ENCODE measurements around the gene CD82.
"Not testable (repeated sequence)": the region's sequence is repeated elsewhere in the genome, so short reads cannot be mapped to it uniquely, and the experiment has no call there.

CD82 gene

GRCh38 chr11:44638032-44638431, 72.6 kb downstream of the CD82 start:
- peaks cover 20% of the 10 kb centered on the region for H3K27me3 Mint-ChIP-seq
- DNase-seq, result no peak
- no peak overlapping the region for H3K27ac Mint-ChIP-seq
- H3K9me3 Mint-ChIP-seq, result peaks cover 12% of the 10 kb centered on the region
- no peak overlapping the region for H3K4me3 Mint-ChIP-seq
- H3K4me1 Mint-ChIP-seq (ENCODE audit: low read depth), result peaks cover 5% of the 10 kb centered on the region
- peaks cover under 1% of the 10 kb centered on the region for H3K36me3 Mint-ChIP-seq (ENCODE audit: low read depth)

- Mint-ChIP-seq H3K27ac (no peak overlapping the region), H3K27me3 (peaks cover 19% of the 10 kb centered on the region), H3K4me1 (ENCODE audit: low read depth) (peaks cover 5% of the 10 kb centered on the region), H3K9me3 (peaks cover 21% of the 10 kb centered on the region), H3K4me3 (no peak overlapping the region), H3K36me3 (ENCODE audit: low read depth) (peaks cover 2% of the 10 kb centered on the region)
- DNase-seq, result no peak
Observed at GRCh38 chr11:44643217-44643616, 77.8 kb downstream of the CD82 start.

- H3K36me3 Mint-ChIP-seq (ENCODE audit: low read depth), result peaks cover 2% of the 10 kb centered on the region
- peaks cover 21% of the 10 kb centered on the region for H3K9me3 Mint-ChIP-seq
- peaks cover 5% of the 10 kb centered on the region for H3K4me1 Mint-ChIP-seq (ENCODE audit: low read depth)
- no peak overlapping the region for H3K27ac Mint-ChIP-seq
- no peak for DNase-seq
- no peak overlapping the region for H3K4me3 Mint-ChIP-seq
- peaks cover 23% of the 10 kb centered on the region for H3K27me3 Mint-ChIP-seq
Observed at GRCh38 chr11:44645827-44646226, 80.4 kb downstream of the CD82 start.

- H3K36me3 Mint-ChIP-seq (ENCODE audit: low read depth); H3K4me3 Mint-ChIP-seq; H3K27ac Mint-ChIP-seq; H3K4me1 Mint-ChIP-seq (ENCODE audit: low read depth); DNase-seq: not testable (repeated sequence)
- H3K9me3 Mint-ChIP-seq, result peaks cover 15% of the 10 kb centered on the region
- peaks cover 35% of the 10 kb centered on the region for H3K27me3 Mint-ChIP-seq
Observed at GRCh38 chr11:44647255-44647955, 81.9 kb downstream of the CD82 start.

- peaks cover 35% of the 10 kb centered on the region for H3K27me3 Mint-ChIP-seq
- no peak for DNase-seq
- peaks cover 5% of the 10 kb centered on the region for H3K4me1 Mint-ChIP-seq (ENCODE audit: low read depth)
Observed at GRCh38 chr11:44648109-44648508, 82.6 kb downstream of the CD82 start.

GRCh38 chr11:44651535-44652155, 86.2 kb downstream of the CD82 start:
- Mint-ChIP-seq H3K9me3 (peaks cover 3% of the 10 kb centered on the region), H3K27ac (no peak overlapping the region), H3K36me3 (ENCODE audit: low read depth) (no peaks in the 10 kb centered on the region), H3K4me3 (no peak overlapping the region), H3K4me1 (ENCODE audit: low read depth) (peaks cover 5% of the 10 kb centered on the region), H3K27me3 (peaks cover 27% of the 10 kb centered on the region)
- no peak for DNase-seq

More at GRCh38 chr11:44648109-44648508, 82.6 kb downstream of the CD82 start:
- Mint-ChIP-seq H3K4me3 (no peak overlapping the region), H3K27ac (no peak overlapping the region), H3K9me3 (peaks cover 10% of the 10 kb centered on the region), H3K36me3 (ENCODE audit: low read depth) (peaks cover under 1% of the 10 kb centered on the region)

- Mint-ChIP-seq H3K9me3 (no peaks in the 10 kb centered on the region), H3K27me3 (peaks cover 16% of the 10 kb centered on the region), H3K4me1 (ENCODE audit: low read depth) (no peaks in the 10 kb centered on the region), H3K36me3 (ENCODE audit: low read depth) (no peaks in the 10 kb centered on the region), H3K27ac (no peak overlapping the region), H3K4me3 (no peak overlapping the region)
- no peak for DNase-seq
Observed at GRCh38 chr11:44652901-44653644, 87.6 kb downstream of the CD82 start.

- no peak overlapping the region for H3K4me3 Mint-ChIP-seq
- peaks cover 8% of the 10 kb centered on the region for H3K4me1 Mint-ChIP-seq (ENCODE audit: low read depth)
- no peak for DNase-seq
- no peak overlapping the region for H3K27ac Mint-ChIP-seq
- H3K36me3 Mint-ChIP-seq (ENCODE audit: low read depth), result no peaks in the 10 kb centered on the region
- H3K9me3 Mint-ChIP-seq, result no peaks in the 10 kb centered on the region
- peaks cover 16% of the 10 kb centered on the region for H3K27me3 Mint-ChIP-seq
Observed at GRCh38 chr11:44654057-44654456, 88.6 kb downstream of the CD82 start.

GRCh38 chr11:44654596-44654995, 89.1 kb downstream of the CD82 start:
- peaks cover 13% of the 10 kb centered on the region for H3K4me1 Mint-ChIP-seq (ENCODE audit: low read depth)
- no peaks in the 10 kb centered on the region for H3K36me3 Mint-ChIP-seq (ENCODE audit: low read depth)
- no peak overlapping the region for H3K4me3 Mint-ChIP-seq
- H3K27me3 Mint-ChIP-seq, result peaks cover 16% of the 10 kb centered on the region
- no peak overlapping the region for H3K27ac Mint-ChIP-seq
- DNase-seq, result no peak
- H3K9me3 Mint-ChIP-seq, result no peaks in the 10 kb centered on the region

- Mint-ChIP-seq H3K27me3 (no peaks in the 10 kb centered on the region), H3K36me3 (ENCODE audit: low read depth) (no peaks in the 10 kb centered on the region), H3K4me1 (ENCODE audit: low read depth) (peaks cover 22% of the 10 kb centered on the region), H3K4me3 (no peak overlapping the region), H3K9me3 (no peaks in the 10 kb centered on the region), H3K27ac (no peak overlapping the region)
- DNase-seq, result no peak
Observed at GRCh38 chr11:44657836-44658505, 92.5 kb downstream of the CD82 start.

GRCh38 chr11:44658506-44658850, 93.0 kb downstream of the CD82 start:
- DNase-seq, result no peak
- H3K27ac Mint-ChIP-seq, result no peak overlapping the region
- peaks cover 22% of the 10 kb centered on the region for H3K4me1 Mint-ChIP-seq (ENCODE audit: low read depth)
- no peaks in the 10 kb centered on the region for H3K27me3 Mint-ChIP-seq
- H3K9me3 Mint-ChIP-seq, result no peaks in the 10 kb centered on the region
- H3K36me3 Mint-ChIP-seq (ENCODE audit: low read depth), result no peaks in the 10 kb centered on the region
- no peak overlapping the region for H3K4me3 Mint-ChIP-seq

GRCh38 chr11:44659641-44660040, 94.2 kb downstream of the CD82 start:
- Mint-ChIP-seq H3K4me3 (no peak overlapping the region), H3K36me3 (ENCODE audit: low read depth) (no peaks in the 10 kb centered on the region), H3K27me3 (no peaks in the 10 kb centered on the region), H3K4me1 (ENCODE audit: low read depth) (peaks cover 22% of the 10 kb centered on the region), H3K27ac (no peak overlapping the region), H3K9me3 (no peaks in the 10 kb centered on the region)
- no peak for DNase-seq

GRCh38 chr11:44660535-44660934, 95.1 kb downstream of the CD82 start:
- not testable (repeated sequence) for H3K27me3 Mint-ChIP-seq; DNase-seq; H3K27ac Mint-ChIP-seq; H3K4me3 Mint-ChIP-seq; H3K36me3 Mint-ChIP-seq (ENCODE audit: low read depth); H3K9me3 Mint-ChIP-seq
- peaks cover 22% of the 10 kb centered on the region for H3K4me1 Mint-ChIP-seq (ENCODE audit: low read depth)

- H3K27ac Mint-ChIP-seq, result no peak overlapping the region
- no peak for DNase-seq
- H3K4me3 Mint-ChIP-seq, result no peak overlapping the region
- H3K27me3 Mint-ChIP-seq, result no peaks in the 10 kb centered on the region
- no peaks in the 10 kb centered on the region for H3K36me3 Mint-ChIP-seq (ENCODE audit: low read depth)
- peaks cover 22% of the 10 kb centered on the region for H3K4me1 Mint-ChIP-seq (ENCODE audit: low read depth)
- no peaks in the 10 kb centered on the region for H3K9me3 Mint-ChIP-seq
Observed at GRCh38 chr11:44661311-44661717, 95.9 kb downstream of the CD82 start.

Measured in activated T-cell treated with anti-CD3 and anti-CD28 coated beads, Interleukin-2, amount 50 U/mL, for 24 hours (primary cell).